Gastrocnemius medialis (tissue), 4 donors: Measurements from ENCODE around the gene ZSCAN10.

Experiments used
- POLR2A ChIP-seq, 2 donors: fragments of 450-650 bp; IDR thresholded peaks; one replicate each; pipeline ENCODE4 v1.6.1; 2017; ENCODE audit warnings: antibody characterized with exemption in 2 of 2, mild to moderate bottlenecking in 2 of 2, moderate library complexity in 2 of 2
- TF ChIP-seq, protein P1 (sequence below), 5 experiments: fragments of 450-650 bp in 3 of 5; fragments of 200-600 bp in 2 of 5; sonication (generic) in 2 of 5; IDR thresholded peaks in 4 of 5; conservative IDR thresholded peaks in 1 of 5; 1 replicate in 4 of 5; 2 replicates in 1 of 5; pipeline ENCODE4 v1.5.1; 2016 to 2019; ENCODE audit warnings: antibody characterized with exemption in 5 of 5, mild to moderate bottlenecking in 3 of 5, moderate library complexity in 3 of 5

DNA sequence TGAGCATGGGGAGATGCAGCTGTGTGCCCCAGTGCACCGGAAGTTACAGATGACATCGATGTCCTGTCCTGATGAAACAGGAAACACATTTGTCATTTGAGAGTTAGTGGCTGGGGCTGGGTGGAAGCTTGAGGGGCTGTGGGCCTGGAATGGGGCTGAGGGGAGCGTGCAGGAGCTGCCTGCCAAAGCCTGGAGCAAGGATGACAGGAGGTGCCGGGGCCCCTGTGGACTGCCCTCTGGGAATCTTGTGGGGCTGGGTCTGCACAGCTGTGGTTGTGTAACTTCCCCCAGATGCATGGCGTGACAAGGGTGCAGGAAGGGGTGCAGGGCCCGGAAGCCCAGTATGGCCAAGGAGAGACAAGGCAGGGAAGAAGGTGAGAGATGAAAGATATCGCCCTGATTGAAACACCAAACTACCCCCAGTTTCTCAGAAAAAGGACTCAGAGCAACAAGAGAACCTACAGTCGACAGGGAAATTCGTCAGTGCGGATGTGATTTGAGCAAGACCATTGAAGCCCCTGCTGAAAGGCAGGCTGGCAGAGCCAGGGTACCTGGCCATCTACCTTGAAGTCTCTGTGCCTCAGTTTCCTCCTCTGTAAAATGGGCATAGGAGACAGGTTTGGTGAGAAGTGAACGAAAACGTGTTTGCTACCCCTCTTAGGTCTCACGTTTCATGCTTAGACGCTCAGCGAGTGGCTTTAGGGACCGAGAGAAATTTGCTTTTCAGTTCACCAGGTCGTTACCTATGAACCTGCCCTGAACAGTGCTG lies 43.9 kb downstream of the ZSCAN10 start:
- TF ChIP-seq, protein P1, sequence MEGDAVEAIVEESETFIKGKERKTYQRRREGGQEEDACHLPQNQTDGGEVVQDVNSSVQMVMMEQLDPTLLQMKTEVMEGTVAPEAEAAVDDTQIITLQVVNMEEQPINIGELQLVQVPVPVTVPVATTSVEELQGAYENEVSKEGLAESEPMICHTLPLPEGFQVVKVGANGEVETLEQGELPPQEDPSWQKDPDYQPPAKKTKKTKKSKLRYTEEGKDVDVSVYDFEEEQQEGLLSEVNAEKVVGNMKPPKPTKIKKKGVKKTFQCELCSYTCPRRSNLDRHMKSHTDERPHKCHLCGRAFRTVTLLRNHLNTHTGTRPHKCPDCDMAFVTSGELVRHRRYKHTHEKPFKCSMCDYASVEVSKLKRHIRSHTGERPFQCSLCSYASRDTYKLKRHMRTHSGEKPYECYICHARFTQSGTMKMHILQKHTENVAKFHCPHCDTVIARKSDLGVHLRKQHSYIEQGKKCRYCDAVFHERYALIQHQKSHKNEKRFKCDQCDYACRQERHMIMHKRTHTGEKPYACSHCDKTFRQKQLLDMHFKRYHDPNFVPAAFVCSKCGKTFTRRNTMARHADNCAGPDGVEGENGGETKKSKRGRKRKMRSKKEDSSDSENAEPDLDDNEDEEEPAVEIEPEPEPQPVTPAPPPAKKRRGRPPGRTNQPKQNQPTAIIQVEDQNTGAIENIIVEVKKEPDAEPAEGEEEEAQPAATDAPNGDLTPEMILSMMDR (IDR thresholded peaks at IDR 0.05 in 4 of 5, conservative IDR thresholded peaks at IDR 0.05 in 1 of 5): no peak
- TF ChIP-seq POLR2A (IDR thresholded peaks at IDR 0.05): no peak
